Smooth muscle cell (in vitro differentiated cells): ENCODE measurements around the gene APP. TPM values are rescaled to one million over a fixed set of nuclear protein-coding genes. Genes with fewer than 3 reads are reported as not detected.
"Not testable (repeated sequence)": the region's sequence is repeated elsewhere in the genome, so short reads cannot be mapped to it uniquely, and the experiment has no call there.

Experiments used
- DNase-seq: peaks from one replicate; lab custom pipeline; 2025; ENCODE audit not compliant: unreplicated experiment; lab: John Stamatoyannopoulos, UW
- H2AFZ ChIP-seq: fragments of 200-600 bp; sonication (generic); 2 replicates; pipeline ENCODE4 v1.6.0; 2016; ENCODE audit warnings: antibody characterized with exemption, low read depth, mild to moderate bottlenecking
- H3F3A ChIP-seq: fragments of 200-600 bp; sonication (generic); 2 replicates; pipeline ENCODE4 v1.6.0; 2017; ENCODE audit warnings: antibody characterized with exemption, low read depth
- H3K27ac ChIP-seq: fragments of 200-600 bp; sonication (generic); 2 replicates; pipeline ENCODE4 v1.5.1; 2016; ENCODE audit warnings: low read depth, mild to moderate bottlenecking
- H3K27me3 ChIP-seq: fragments of 200-600 bp; sonication (generic); 2 replicates; pipeline ENCODE4 v1.6.1; 2016; ENCODE audit warnings: low read depth, mild to moderate bottlenecking
- H3K36me3 ChIP-seq: fragments of 200-600 bp; sonication (generic); 2 replicates; pipeline ENCODE4 v1.5.1; 2016; ENCODE audit warnings: low read depth
- H3K4me1 ChIP-seq: fragments of 200-600 bp; sonication (generic); 2 replicates; pipeline ENCODE4 v1.5.1; 2016; ENCODE audit warnings: low read depth
- H3K4me2 ChIP-seq: fragments of 200-600 bp; sonication (generic); 2 replicates; pipeline ENCODE4 v1.6.0; 2016; ENCODE audit warnings: mild to moderate bottlenecking
- H3K4me3 ChIP-seq: fragments of 200-600 bp; sonication (generic); 2 replicates; pipeline ENCODE4 v1.5.1; 2016; ENCODE audit warnings: mild to moderate bottlenecking
- H3K79me2 ChIP-seq: fragments of 200-600 bp; sonication (generic); 2 replicates; pipeline ENCODE4 v1.6.0; 2016; ENCODE audit warnings: low read depth, mild to moderate bottlenecking
- H3K9ac ChIP-seq: fragments of 200-600 bp; sonication (generic); 2 replicates; pipeline ENCODE4 v1.6.0; 2016; ENCODE audit warnings: low read depth
- H3K9me3 ChIP-seq: fragments of 200-600 bp; sonication (generic); replicated peaks from 2 replicates; pipeline ENCODE4 v1.5.1; 2016; ENCODE audit warnings: low read depth
- H4K20me1 ChIP-seq: fragments of 200-600 bp; sonication (generic); 2 replicates; pipeline ENCODE4 v1.6.0; 2016; ENCODE audit warnings: low read depth
- CTCF ChIP-seq: fragments of 200-600 bp; sonication (generic); IDR thresholded peaks from 2 replicates; pipeline ENCODE4 v1.5.1; 2017; ENCODE audit warnings: borderline replicate concordance, mild to moderate bottlenecking, antibody characterized with exemption; ENCODE audit not compliant: insufficient read depth, poor library complexity, severe bottlenecking
- WGBS: methylation state at CpG from one replicate; pipeline ENCODE4 v1.1.7; 2016; ENCODE audit warnings: low lambda C conversion rate; 5-methylcytosine and 5-hydroxymethylcytosine counted together
- polyA plus RNA-seq: library from polyadenylated mRNA; unstranded; fragments of >200 nt; fragmentation: Nextera tagmentation; extraction: Ambion mirVana; gene quantifications from 2 replicates; pipeline ENCODE4 v1.2.1, GENCODE V29; 2016
- total RNA-seq: library from RNA; depleted of rRNA; stranded (reverse); fragments of >200 nt; gene quantifications from 2 replicates; pipeline ENCODE4 v1.2.3, GENCODE V29; 2014

APP gene
- total and polyA plus RNA-seq, 2 experiments from 2014 or later: 65.3 to 459 TPM

DNA sequence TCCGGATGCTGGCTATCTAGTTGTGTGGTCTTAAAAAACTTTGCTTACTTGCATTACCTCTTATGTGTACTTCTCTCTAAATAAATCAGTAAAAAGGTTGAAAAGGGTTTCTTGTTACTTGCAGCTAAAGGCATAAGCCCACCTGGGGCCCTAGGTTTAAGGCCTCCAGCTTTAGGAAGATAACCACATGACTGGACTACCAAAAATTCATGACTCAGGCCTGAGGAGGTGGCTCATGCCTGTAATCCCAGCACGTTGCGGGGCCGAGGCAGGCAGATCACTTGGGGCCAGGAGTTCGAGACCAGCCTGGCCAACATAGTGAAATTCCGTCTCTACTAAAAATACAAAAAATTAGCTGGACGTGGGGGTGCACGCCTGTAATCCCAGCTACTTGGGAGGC lies 142.9 kb downstream of the APP start:
- H3K4me1 ChIP-seq: no peaks in the 10 kb centered on the region
- H3K27me3 ChIP-seq: no peaks in the 10 kb centered on the region
- WGBS: 80% methylated on average over 8 of the region's 8 CpGs
- no peak overlapping the region for H3K4me2 ChIP-seq
- H3K9ac ChIP-seq: no peak overlapping the region
- peaks cover 92% of the 10 kb centered on the region for H4K20me1 ChIP-seq
- no peaks in the 10 kb centered on the region for H3K36me3 ChIP-seq
- H3K9me3 ChIP-seq: no peaks in the 10 kb centered on the region
- no peak for DNase-seq
- H3K27ac ChIP-seq: peak overlapping the region; percentile 2
- H3K4me3 ChIP-seq: no peak overlapping the region
- TF ChIP-seq CTCF: no peak
- no peak overlapping the region for H2AFZ ChIP-seq
- peaks cover 68% of the 10 kb centered on the region for H3K79me2 ChIP-seq
- H3F3A ChIP-seq: no peaks in the 10 kb centered on the region

- Histone ChIP-seq H3K4me3 (no peak overlapping the region), H3F3A (no peaks in the 10 kb centered on the region), H3K9ac (no peak overlapping the region), H3K27ac (no peak overlapping the region), H3K27me3 (no peaks in the 10 kb centered on the region), H3K36me3 (peaks cover 6% of the 10 kb centered on the region), H2AFZ (no peak overlapping the region), H3K9me3 (no peaks in the 10 kb centered on the region), H3K79me2 (peaks cover 53% of the 10 kb centered on the region), H3K4me1 (no peaks in the 10 kb centered on the region), H4K20me1 (peaks cover 92% of the 10 kb centered on the region), H3K4me2 (no peak overlapping the region)
- TF ChIP-seq CTCF: no peak
- DNase-seq: no peak
- WGBS: 78% methylated on average over 9 of the region's 9 CpGs
Measured at GRCh38 chr21:26025536-26026512, 144.7 kb downstream of the APP start.

- not testable (repeated sequence) for H3K9me3 ChIP-seq, H3K9ac ChIP-seq, H3K4me3 ChIP-seq, H3K4me1 ChIP-seq, H3K27me3 ChIP-seq, DNase-seq, H3K27ac ChIP-seq, H3K4me2 ChIP-seq, H3F3A ChIP-seq, H2AFZ ChIP-seq
- peaks cover 44% of the 10 kb centered on the region for H3K79me2 ChIP-seq
- H4K20me1 ChIP-seq: peaks cover 81% of the 10 kb centered on the region
- H3K36me3 ChIP-seq: peaks cover 14% of the 10 kb centered on the region
- WGBS: 94% methylated on average over 4 of the region's 4 CpGs
Measured at GRCh38 chr21:26023406-26023805, 147.2 kb downstream of the APP start.

DNA sequence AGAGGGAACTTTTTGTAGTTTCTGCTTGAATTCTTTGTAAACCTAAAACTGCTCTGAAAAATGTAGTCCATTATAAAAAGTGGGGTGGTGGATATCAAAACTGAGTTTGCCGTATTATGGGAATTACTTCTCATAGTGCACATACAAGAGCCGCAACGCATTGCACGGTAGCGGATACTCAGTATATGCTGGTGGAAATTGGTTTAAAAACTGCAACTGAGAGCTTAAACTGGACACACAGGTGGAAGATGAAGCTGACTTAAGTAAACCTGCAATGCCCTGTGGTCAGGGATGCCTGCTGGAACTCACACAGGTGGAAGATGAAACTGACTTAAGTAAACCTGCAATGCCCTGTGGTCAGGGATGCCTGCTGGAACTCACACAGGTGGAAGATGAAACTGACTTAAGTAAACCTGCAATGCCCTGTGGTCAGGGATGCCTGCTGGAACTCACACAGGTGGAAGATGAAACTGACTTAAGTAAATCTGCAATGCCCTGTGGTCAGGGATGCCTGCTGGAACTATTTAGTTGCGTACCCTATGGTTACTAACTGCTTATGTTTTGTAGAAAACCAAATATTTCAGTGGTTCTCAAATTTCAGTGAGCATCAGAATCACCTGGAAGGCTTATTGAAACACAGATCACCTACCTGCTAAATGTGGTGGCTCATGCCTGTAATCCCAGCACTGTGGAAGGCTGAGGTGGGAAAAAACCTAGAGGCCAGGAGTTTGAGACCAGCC lies 147.8 kb downstream of the APP start:
- WGBS: 97% methylated on average over 6 of the region's 6 CpGs
- H3K4me3 ChIP-seq, H3K27ac ChIP-seq, H3F3A ChIP-seq, DNase-seq, H3K4me2 ChIP-seq, H3K9ac ChIP-seq, H3K9me3 ChIP-seq, H2AFZ ChIP-seq, H3K27me3 ChIP-seq, H3K4me1 ChIP-seq: not testable (repeated sequence)
- Histone ChIP-seq H3K79me2 (peaks cover 38% of the 10 kb centered on the region), H3K36me3 (peaks cover 14% of the 10 kb centered on the region), H4K20me1 (peaks cover 81% of the 10 kb centered on the region)
